A549 (cell line): Measurements from ENCODE around the gene CDC42BPB. TPM values are rescaled to one million over a fixed set of nuclear protein-coding genes. Genes with fewer than 3 reads are reported as not detected.
"Not testable (repeated sequence)": the region's sequence is repeated elsewhere in the genome, so short reads cannot be mapped to it uniquely, and the experiment has no call there.

Experiments
- ATAC-seq, 2 experiments: fragments of 200-7000 bp in 1 of 2; fragments of >200 bp in 1 of 2; cut with Nextera tagmentation in 1 of 2; cut with Tn5 transposase in 1 of 2; 3 replicates each; pipeline versions ENCODE4 v1.8.0 to v1.9.1; 2018 to 2020; ENCODE audit warnings: mild to moderate bottlenecking in 1 of 2, moderate library complexity in 1 of 2
- CTCF ChIA-PET: fragments of 300-600 bp; sonication (Branson Sonifier 250); formaldehyde crosslinking; extraction: SDS; loops from one replicate; lab custom pipeline; 2021; ENCODE audit warnings: antibody characterized with exemption, inconsistent platforms; lab: Yijun Ruan, JAX
- POLR2A ChIA-PET: fragments of 350-600 bp; formaldehyde crosslinking; extraction: SDS; loops from one replicate; lab custom pipeline; 2021; ENCODE audit warnings: antibody characterized with exemption, inconsistent platforms; lab: Yijun Ruan, JAX
- DNase-seq, 2 experiments: peaks; one replicate each; pipeline versions ENCODE4 v3.0.0 to v3.0.0-alpha.2; 2011 to 2016; ENCODE audit warnings: low read depth in 1 of 2, low spot score in 1 of 2
- FAIRE-seq: peaks from 2 replicates; lab custom pipeline; 2011; peaks lifted over from hg19 to GRCh38; lab: Jason Lieb, UNC
- H3K27ac ChIP-seq, 2 experiments: fragments of >200 bp; sonication (Bioruptor Twin); formaldehyde crosslinking; 3 replicates each; pipeline ENCODE4 v1.5.1; 2016 to 2017
- H3K4me1 ChIP-seq: fragments of >200 bp; sonication (Bioruptor Twin); formaldehyde crosslinking; 3 replicates; pipeline ENCODE4 v1.6.1; 2016
- H3K4me2 ChIP-seq: fragments of >200 bp; sonication (Bioruptor Twin); formaldehyde crosslinking; 3 replicates; pipeline ENCODE4 v1.6.1; 2016
- H3K4me3 ChIP-seq: fragments of >200 bp; sonication (Bioruptor Twin); formaldehyde crosslinking; 3 replicates; pipeline ENCODE4 v1.5.1; 2016
- H3K9me3 ChIP-seq: fragments of >200 bp; sonication (Bioruptor Twin); formaldehyde crosslinking; 3 replicates; pipeline ENCODE4 v1.6.1; 2016
- CBX2 ChIP-seq: fragments of 200-600 bp; sonication (generic); IDR thresholded peaks from 2 replicates; pipeline ENCODE4 v1.6.1; 2016; ENCODE audit warnings: low read depth, mild to moderate bottlenecking, borderline replicate concordance
- CHD2 ChIP-seq: fragments of 150-350 bp; IDR thresholded peaks from 2 replicates; pipeline ENCODE4 v1.6.1; 2014; ENCODE audit warnings: low read length; ENCODE audit not compliant: partially characterized antibody
- CHD4 ChIP-seq: fragments of 200-600 bp; sonication (generic); IDR thresholded peaks from 2 replicates; pipeline ENCODE4 v1.6.1; 2016; ENCODE audit warnings: antibody characterized with exemption, mild to moderate bottlenecking, borderline replicate concordance
- GATA3 ChIP-seq: IDR thresholded peaks from 2 replicates; pipeline ENCODE4 v1.6.1; 2012; ENCODE audit warnings: borderline replicate concordance
- HOXA7 ChIP-seq: fragments of 250-450 bp; sonication (Bioruptor Pico); IDR thresholded peaks from 2 replicates; pipeline ENCODE4 v1.5.0; 2020; ENCODE audit warnings: mild to moderate bottlenecking, moderate library complexity
- HOXB5 ChIP-seq: fragments of 250-450 bp; sonication (Bioruptor Pico); IDR thresholded peaks from 2 replicates; pipeline ENCODE4 v1.5.0; 2020; ENCODE audit warnings: mild to moderate bottlenecking, moderate library complexity
- MAFK ChIP-seq: fragments of 450-650 bp; IDR thresholded peaks from 2 replicates; pipeline ENCODE4 v1.6.1; 2014; ENCODE audit not compliant: partially characterized antibody
- NPAS2 ChIP-seq: fragments of 250-450 bp; sonication (Bioruptor Pico); IDR thresholded peaks from 2 replicates; pipeline ENCODE4 v1.8.0; 2022; ENCODE audit warnings: mild to moderate bottlenecking, moderate library complexity, borderline replicate concordance
- PHF8 ChIP-seq: fragments of 200-600 bp; sonication (generic); IDR thresholded peaks from 2 replicates; pipeline ENCODE4 v1.6.1; 2016; ENCODE audit warnings: low read depth, mild to moderate bottlenecking, antibody characterized with exemption, moderate library complexity, borderline replicate concordance
- POLR2A ChIP-seq: IDR thresholded peaks from 2 replicates; pipeline ENCODE4 v1.6.1; 2012; ENCODE audit warnings: mild to moderate bottlenecking, low read length
- RAD21 ChIP-seq, 2 experiments: fragments of >200 bp in 1 of 2; sonication (Bioruptor Twin) in 1 of 2; formaldehyde crosslinking in 1 of 2; IDR thresholded peaks in 1 of 2; conservative IDR thresholded peaks in 1 of 2; 2 replicates in 1 of 2; 3 replicates in 1 of 2; pipeline ENCODE4 v1.6.1; 2012 to 2018; ENCODE audit warnings: inconsistent platforms in 1 of 2
- SREBF2 ChIP-seq: fragments of 450-650 bp; IDR thresholded peaks from 2 replicates; pipeline ENCODE4 v1.6.1; 2014; ENCODE audit warnings: mild to moderate bottlenecking, moderate library complexity
- TFCP2L1 ChIP-seq: fragments of 250-450 bp; sonication (Bioruptor Pico); IDR thresholded peaks from 2 replicates; pipeline ENCODE4 v1.5.0; 2021; ENCODE audit warnings: mild to moderate bottlenecking
- TP53 ChIP-seq: fragments of 250-450 bp; sonication (Bioruptor Pico); IDR thresholded peaks from 2 replicates; pipeline ENCODE4 v1.5.0; 2021; ENCODE audit warnings: mild to moderate bottlenecking, moderate library complexity
- ZC3H11A ChIP-seq: fragments of 450-650 bp; IDR thresholded peaks from 2 replicates; pipeline ENCODE4 v1.6.1; 2014; ENCODE audit warnings: antibody characterized with exemption, mild to moderate bottlenecking
- ZFP36 ChIP-seq: fragments of 450-650 bp; IDR thresholded peaks from 2 replicates; pipeline ENCODE4 v1.6.1; 2014; ENCODE audit warnings: borderline replicate concordance; ENCODE audit not compliant: partially characterized antibody
- ZNF302 ChIP-seq: fragments of 250-450 bp; sonication (Bioruptor Pico); IDR thresholded peaks from 2 replicates; pipeline ENCODE4 v1.9.0; 2021; ENCODE audit warnings: inconsistent platforms, mild to moderate bottlenecking, moderate library complexity
- ZSCAN20 ChIP-seq: fragments of 250-450 bp; sonication (Bioruptor Pico); IDR thresholded peaks from 2 replicates; pipeline ENCODE4 v1.8.0; 2022; ENCODE audit warnings: mild to moderate bottlenecking, moderate library complexity
- WGBS: methylation state at CpG from one replicate; pipeline ENCODE4 v1.1.6; 2017; ENCODE audit errors: missing lambda C conversion rate; 5-methylcytosine and 5-hydroxymethylcytosine counted together
- polyA plus RNA-seq, 4 experiments: library from polyadenylated mRNA; depleted of rRNA in 3 of 4; stranded (reverse); fragments of >200 nt; fragmentation: RNase III in 1 of 4; extraction: RNeasy Plus Mini Kit Qiagen cat#74134 plus additional on column Dnase treatment in 1 of 4; gene quantifications; 2 replicates in 3 of 4; 3 replicates in 1 of 4; pipeline ENCODE4 v1.2.3, GENCODE V29; 2011 to 2017
- TF ChIP-seq, protein P1 (sequence below): fragments of 450-650 bp; IDR thresholded peaks from 2 replicates; pipeline ENCODE4 v1.6.1; 2014; ENCODE audit warnings: antibody characterized with exemption
- TF ChIP-seq, protein P2 (sequence below): fragments of 250-450 bp; sonication (Bioruptor Pico); IDR thresholded peaks from 2 replicates; pipeline ENCODE4 v1.5.0; 2020; ENCODE audit warnings: low read depth, mild to moderate bottlenecking, moderate library complexity
- TF ChIP-seq, protein P3 (sequence below): fragments of >200 bp; sonication (Bioruptor Twin); formaldehyde crosslinking; IDR thresholded peaks from 2 replicates; pipeline ENCODE4 v1.6.1; 2016
- TF ChIP-seq, protein P4 (sequence below): fragments of 200-600 bp; sonication (generic); IDR thresholded peaks from 2 replicates; pipeline ENCODE4 v1.6.1; 2016; ENCODE audit warnings: antibody characterized with exemption, mild to moderate bottlenecking, moderate library complexity

The CDC42BPB gene
- polyA plus RNA-seq, 2 of the 4 experiments (the other 2 are of a cell fraction), result 56.4 to 57.1 TPM

DNA sequence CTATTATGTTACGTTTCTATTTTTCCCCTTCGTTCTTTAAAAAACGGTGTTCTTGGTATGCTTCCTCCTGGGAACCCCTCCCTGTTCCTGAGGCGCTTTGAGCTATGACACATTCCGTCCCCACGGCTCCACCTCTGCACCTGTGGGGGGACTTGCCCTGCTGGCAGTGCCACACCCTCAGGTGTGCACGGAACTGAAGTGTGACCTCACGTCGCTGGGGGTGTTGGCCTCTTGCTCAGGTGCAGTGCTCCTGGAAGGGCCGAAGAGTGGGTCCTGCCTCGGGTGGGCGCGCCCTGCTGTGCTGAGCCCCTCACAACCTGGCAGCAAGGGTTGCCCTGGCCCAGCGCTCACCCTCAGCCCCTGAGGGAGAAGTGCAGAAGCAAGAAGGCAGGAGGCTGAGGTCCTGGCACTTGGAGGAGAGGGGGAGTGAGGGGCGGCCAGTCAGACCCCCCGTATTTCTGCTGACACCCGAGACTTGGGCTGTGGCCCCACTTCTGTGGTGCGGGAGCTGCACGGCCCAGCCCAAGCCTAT, 129.9 kb downstream of the CDC42BPB start:
- FAIRE-seq (no peak), DNase-seq (no peak), ATAC-seq (no peak)
- no peak overlapping the region for H3K4me2 ChIP-seq
- peaks cover 8% of the 10 kb centered on the region for H3K4me1 ChIP-seq
- H3K4me3 ChIP-seq, result no peak overlapping the region
- no peak overlapping the region for H3K27ac ChIP-seq
- 79% methylated on average over 9 of the region's 19 CpGs for whole genome bisulfite sequencing
- TF ChIP-seq ZC3H11A (no peak), CBX2 (no peak), ZNF302 (no peak), ZFP36 (no peak), CHD4 (no peak), HOXB5 (CRISPR knock-in tag) (no peak), RAD21 (conservative IDR thresholded peaks at IDR 0.05 in 1 of 2, IDR thresholded peaks at IDR 0.05 in 1 of 2) (no peak), HOXA7 (CRISPR knock-in tag) (no peak), TFCP2L1 (no peak), ZSCAN20 (CRISPR knock-in tag) (no peak), MAFK (no peak), TP53 (CRISPR knock-in tag) (no peak)
- TF ChIP-seq, protein P1, sequence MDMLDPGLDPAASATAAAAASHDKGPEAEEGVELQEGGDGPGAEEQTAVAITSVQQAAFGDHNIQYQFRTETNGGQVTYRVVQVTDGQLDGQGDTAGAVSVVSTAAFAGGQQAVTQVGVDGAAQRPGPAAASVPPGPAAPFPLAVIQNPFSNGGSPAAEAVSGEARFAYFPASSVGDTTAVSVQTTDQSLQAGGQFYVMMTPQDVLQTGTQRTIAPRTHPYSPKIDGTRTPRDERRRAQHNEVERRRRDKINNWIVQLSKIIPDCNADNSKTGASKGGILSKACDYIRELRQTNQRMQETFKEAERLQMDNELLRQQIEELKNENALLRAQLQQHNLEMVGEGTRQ, result no peak
- TF ChIP-seq, protein P2, sequence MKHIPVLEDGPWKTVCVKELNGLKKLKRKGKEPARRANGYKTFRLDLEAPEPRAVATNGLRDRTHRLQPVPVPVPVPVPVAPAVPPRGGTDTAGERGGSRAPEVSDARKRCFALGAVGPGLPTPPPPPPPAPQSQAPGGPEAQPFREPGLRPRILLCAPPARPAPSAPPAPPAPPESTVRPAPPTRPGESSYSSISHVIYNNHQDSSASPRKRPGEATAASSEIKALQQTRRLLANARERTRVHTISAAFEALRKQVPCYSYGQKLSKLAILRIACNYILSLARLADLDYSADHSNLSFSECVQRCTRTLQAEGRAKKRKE (CRISPR knock-in tag), result no peak
- TF ChIP-seq, protein P3, sequence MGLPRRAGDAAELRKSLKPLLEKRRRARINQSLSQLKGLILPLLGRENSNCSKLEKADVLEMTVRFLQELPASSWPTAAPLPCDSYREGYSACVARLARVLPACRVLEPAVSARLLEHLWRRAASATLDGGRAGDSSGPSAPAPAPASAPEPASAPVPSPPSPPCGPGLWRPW, result no peak
- TF ChIP-seq, protein P4, sequence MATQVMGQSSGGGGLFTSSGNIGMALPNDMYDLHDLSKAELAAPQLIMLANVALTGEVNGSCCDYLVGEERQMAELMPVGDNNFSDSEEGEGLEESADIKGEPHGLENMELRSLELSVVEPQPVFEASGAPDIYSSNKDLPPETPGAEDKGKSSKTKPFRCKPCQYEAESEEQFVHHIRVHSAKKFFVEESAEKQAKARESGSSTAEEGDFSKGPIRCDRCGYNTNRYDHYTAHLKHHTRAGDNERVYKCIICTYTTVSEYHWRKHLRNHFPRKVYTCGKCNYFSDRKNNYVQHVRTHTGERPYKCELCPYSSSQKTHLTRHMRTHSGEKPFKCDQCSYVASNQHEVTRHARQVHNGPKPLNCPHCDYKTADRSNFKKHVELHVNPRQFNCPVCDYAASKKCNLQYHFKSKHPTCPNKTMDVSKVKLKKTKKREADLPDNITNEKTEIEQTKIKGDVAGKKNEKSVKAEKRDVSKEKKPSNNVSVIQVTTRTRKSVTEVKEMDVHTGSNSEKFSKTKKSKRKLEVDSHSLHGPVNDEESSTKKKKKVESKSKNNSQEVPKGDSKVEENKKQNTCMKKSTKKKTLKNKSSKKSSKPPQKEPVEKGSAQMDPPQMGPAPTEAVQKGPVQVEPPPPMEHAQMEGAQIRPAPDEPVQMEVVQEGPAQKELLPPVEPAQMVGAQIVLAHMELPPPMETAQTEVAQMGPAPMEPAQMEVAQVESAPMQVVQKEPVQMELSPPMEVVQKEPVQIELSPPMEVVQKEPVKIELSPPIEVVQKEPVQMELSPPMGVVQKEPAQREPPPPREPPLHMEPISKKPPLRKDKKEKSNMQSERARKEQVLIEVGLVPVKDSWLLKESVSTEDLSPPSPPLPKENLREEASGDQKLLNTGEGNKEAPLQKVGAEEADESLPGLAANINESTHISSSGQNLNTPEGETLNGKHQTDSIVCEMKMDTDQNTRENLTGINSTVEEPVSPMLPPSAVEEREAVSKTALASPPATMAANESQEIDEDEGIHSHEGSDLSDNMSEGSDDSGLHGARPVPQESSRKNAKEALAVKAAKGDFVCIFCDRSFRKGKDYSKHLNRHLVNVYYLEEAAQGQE, result no peak
- ChIA-PET POLR2A (no interaction called here), CTCF (interaction anchor here (1.0 kb wide), 1 partner anchor 29 kb away, joined by 3 read pairs; no protein-coding TSS in a partner anchor)
- no peaks in the 10 kb centered on the region for H3K9me3 ChIP-seq

DNA sequence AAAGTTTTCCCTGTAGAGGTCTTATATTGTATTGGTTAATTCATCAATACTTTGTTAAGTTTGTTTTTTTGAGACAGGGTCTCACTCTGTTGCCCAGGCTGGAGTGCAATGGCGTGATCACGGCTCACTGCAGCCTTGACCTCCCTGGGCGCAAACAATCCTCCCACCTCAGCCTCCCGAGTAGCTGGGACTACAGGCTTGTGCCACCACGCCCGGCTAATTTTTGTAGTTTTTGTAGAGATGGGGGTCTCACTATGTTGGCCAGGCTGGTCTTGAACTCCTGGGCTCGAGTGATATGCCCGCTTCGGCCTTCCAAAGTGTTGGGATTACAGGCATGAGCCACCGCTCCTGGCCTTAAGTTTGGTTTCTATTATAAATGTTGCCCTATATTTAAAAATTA, 130.5 kb downstream of the CDC42BPB start:
- DNase-seq, POLR2A ChIA-PET, FAIRE-seq, H3K4me1 ChIP-seq, H3K9me3 ChIP-seq, H3K27ac ChIP-seq, ATAC-seq, H3K4me3 ChIP-seq, H3K4me2 ChIP-seq: not testable (repeated sequence)
- CTCF ChIA-PET, result interaction anchor here (1.0 kb wide), 1 partner anchor 29 kb away, joined by 3 read pairs; no protein-coding TSS in a partner anchor
- WGBS, result 83% methylated on average over 10 of the region's 10 CpGs

DNA sequence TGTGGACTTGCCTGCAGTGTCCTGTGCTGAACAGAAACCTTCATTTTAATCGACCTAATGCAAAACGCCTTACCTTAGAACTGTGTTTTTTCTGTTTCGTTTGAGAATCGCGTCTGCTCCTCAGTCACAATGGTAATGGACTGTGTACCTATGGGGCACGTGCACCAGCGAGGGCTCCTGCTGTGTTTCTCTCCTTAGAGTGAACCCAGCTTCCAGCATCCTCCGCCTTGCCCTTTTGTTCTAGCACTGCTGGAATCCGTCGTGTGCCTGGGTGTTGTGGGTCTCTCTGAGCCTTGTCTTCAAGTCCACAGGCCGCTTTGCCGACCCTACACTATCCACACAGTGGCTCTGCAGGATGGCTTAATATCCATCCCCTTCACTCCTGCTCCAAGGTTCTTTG, 131.2 kb downstream of the CDC42BPB start:
- CTCF ChIA-PET, result no interaction called here

More for the DNA sequence above, 131.2 kb downstream of the CDC42BPB start:
- H3K4me2 ChIP-seq, result no peak overlapping the region
- no peak for DNase-seq
- ATAC-seq, result no peak
- FAIRE-seq, result no peak
- no peak overlapping the region for H3K4me3 ChIP-seq
- WGBS, result 77% methylated on average over 12 of the region's 12 CpGs
- no peaks in the 10 kb centered on the region for H3K9me3 ChIP-seq
- H3K4me1 ChIP-seq, result peaks cover 8% of the 10 kb centered on the region
- H3K27ac ChIP-seq, result no peak overlapping the region
- POLR2A ChIA-PET, result no interaction called here
- TF ChIP-seq SREBF2 (no peak), CHD2 (no peak), MAFK (no peak), PHF8 (no peak), GATA3 (no peak), RAD21 (conservative IDR thresholded peaks at IDR 0.05 in 1 of 2, IDR thresholded peaks at IDR 0.05 in 1 of 2) (no peak), POLR2A (no peak), ZNF302 (no peak), NPAS2 (CRISPR knock-in tag) (no peak)
- TF ChIP-seq, all 56 proteins: peak for 0
